ENCODE data around the gene NAIF1. TPM values are rescaled to one million over a fixed set of nuclear protein-coding genes. Genes with fewer than 3 reads are reported as not detected.

Gene NAIF1
- total and polyA plus RNA-seq, 2 donors from 2014 or later: 9.7 to 12.3 TPM

- DNase-seq (no peak), FAIRE-seq (no peak)
- intact Hi-C loops (cut with DNase I): no loop called here
- Histone ChIP-seq H3K27me3 (ENCODE audit: control insufficient read depth, insufficient read depth, low read length) (no peaks in the 10 kb centered on the region), H3K36me3 (ENCODE audit: control insufficient read depth in 2 of 3, insufficient read depth in 3 of 3, low read length in 3 of 3) (no peaks in the 10 kb centered on the region), H3K9ac (ENCODE audit: low read length in 3 of 3) (no peak overlapping the region), H3K4me1 (ENCODE audit: control insufficient read depth in 2 of 3, insufficient read depth in 2 of 3, low read depth in 1 of 3, low read length in 3 of 3) (peaks cover 2 to 9% (median 7%) of the 10 kb centered on the region in 3 donors), H3K4me3 (ENCODE audit: low read length in 3 of 3) (no peak overlapping the region), H3K27ac (ENCODE audit: low read depth in 2 of 2, low read length in 2 of 2) (no peak overlapping the region), H3K9me3 (ENCODE audit: control insufficient read depth in 2 of 3, insufficient read depth in 1 of 3, low read length in 3 of 3) (no peaks in the 10 kb centered on the region)
- no peak for TF ChIP-seq CTCF (IDR thresholded peaks at IDR 0.05; ENCODE audit: borderline replicate concordance, extremely low read depth, insufficient read depth)
Measured at GRCh38 chr9:128085943-128086342, 18.8 kb upstream of the NAIF1 start.

GRCh38 chr9:128084746-128085145, 17.6 kb upstream of the NAIF1 start:
- intact Hi-C loops (cut with DNase I): no loop called here
- peaks cover 6 to 7% (median 7%) of the 10 kb centered on the region in 3 donors for H3K4me1 ChIP-seq (ENCODE audit: control insufficient read depth in 2 of 3, insufficient read depth in 2 of 3, low read depth in 1 of 3, low read length in 3 of 3)

GRCh38 chr9:128082151-128082550, 15.0 kb upstream of the NAIF1 start:
- no peak for TF ChIP-seq CTCF (IDR thresholded peaks at IDR 0.05; ENCODE audit: borderline replicate concordance, extremely low read depth, insufficient read depth)
- intact Hi-C loops (cut with DNase I): no loop called here
- peak in 1 of 5 donors; percentile 65 for DNase-seq
- peaks cover 7 to 13% (median 9%) of the 10 kb centered on the region in 3 donors for H3K4me1 ChIP-seq (ENCODE audit: control insufficient read depth in 2 of 3, insufficient read depth in 2 of 3, low read depth in 1 of 3, low read length in 3 of 3)
- H3K4me3 ChIP-seq (ENCODE audit: low read length in 3 of 3): no peak overlapping the region
- no peaks in the 10 kb centered on the region for H3K27me3 ChIP-seq (ENCODE audit: control insufficient read depth, insufficient read depth, low read length)
- H3K36me3 ChIP-seq (ENCODE audit: control insufficient read depth in 2 of 3, insufficient read depth in 3 of 3, low read length in 3 of 3): no peaks in the 10 kb centered on the region
- H3K27ac ChIP-seq (ENCODE audit: low read depth in 2 of 2, low read length in 2 of 2): peak overlapping the region; percentile 51 to 68
- H3K9ac ChIP-seq (ENCODE audit: low read length in 3 of 3): peak overlapping the region in 1 of 3 donors; percentile 9
- no peak for FAIRE-seq
- no peaks in the 10 kb centered on the region for H3K9me3 ChIP-seq (ENCODE audit: control insufficient read depth in 2 of 3, insufficient read depth in 1 of 3, low read length in 3 of 3)

More at GRCh38 chr9:128084746-128085145, 17.6 kb upstream of the NAIF1 start:
- no peak overlapping the region for H3K9ac ChIP-seq (ENCODE audit: low read length in 3 of 3)
- H3K36me3 ChIP-seq (ENCODE audit: control insufficient read depth in 2 of 3, insufficient read depth in 3 of 3, low read length in 3 of 3): no peaks in the 10 kb centered on the region
- no peak overlapping the region for H3K4me3 ChIP-seq (ENCODE audit: low read length in 3 of 3)
- no peak for FAIRE-seq
- DNase-seq: no peak
- TF ChIP-seq CTCF (IDR thresholded peaks at IDR 0.05; ENCODE audit: borderline replicate concordance, extremely low read depth, insufficient read depth): no peak
- H3K9me3 ChIP-seq (ENCODE audit: control insufficient read depth in 2 of 3, insufficient read depth in 1 of 3, low read length in 3 of 3): no peaks in the 10 kb centered on the region
- no peaks in the 10 kb centered on the region for H3K27me3 ChIP-seq (ENCODE audit: control insufficient read depth, insufficient read depth, low read length)
- no peak overlapping the region for H3K27ac ChIP-seq (ENCODE audit: low read depth in 2 of 2, low read length in 2 of 2)

- peak; percentile 84 to 94 (median 89) for DNase-seq
- FAIRE-seq: no peak
- no peak for TF ChIP-seq CTCF (IDR thresholded peaks at IDR 0.05; ENCODE audit: borderline replicate concordance, extremely low read depth, insufficient read depth)
- peaks cover 7 to 13% (median 9%) of the 10 kb centered on the region in 3 donors for H3K4me1 ChIP-seq (ENCODE audit: control insufficient read depth in 2 of 3, insufficient read depth in 2 of 3, low read depth in 1 of 3, low read length in 3 of 3)
- H3K9me3 ChIP-seq (ENCODE audit: control insufficient read depth in 2 of 3, insufficient read depth in 1 of 3, low read length in 3 of 3): no peaks in the 10 kb centered on the region
- H3K4me3 ChIP-seq (ENCODE audit: low read length in 3 of 3): no peak overlapping the region
- H3K9ac ChIP-seq (ENCODE audit: low read length in 3 of 3): peak overlapping the region in 1 of 3 donors; percentile 38
- H3K36me3 ChIP-seq (ENCODE audit: control insufficient read depth in 2 of 3, insufficient read depth in 3 of 3, low read length in 3 of 3): no peaks in the 10 kb centered on the region
- H3K27ac ChIP-seq (ENCODE audit: low read depth in 2 of 2, low read length in 2 of 2): peak overlapping the region in 1 of 2 donors; percentile 61
- no peaks in the 10 kb centered on the region for H3K27me3 ChIP-seq (ENCODE audit: control insufficient read depth, insufficient read depth, low read length)
- intact Hi-C loops (cut with DNase I): no loop called here
Measured at GRCh38 chr9:128081056-128081455, 13.9 kb upstream of the NAIF1 start.

Measured in kidney (tissue), 14 donors.